ENCODE measurements around the gene PHF19.

DNA sequence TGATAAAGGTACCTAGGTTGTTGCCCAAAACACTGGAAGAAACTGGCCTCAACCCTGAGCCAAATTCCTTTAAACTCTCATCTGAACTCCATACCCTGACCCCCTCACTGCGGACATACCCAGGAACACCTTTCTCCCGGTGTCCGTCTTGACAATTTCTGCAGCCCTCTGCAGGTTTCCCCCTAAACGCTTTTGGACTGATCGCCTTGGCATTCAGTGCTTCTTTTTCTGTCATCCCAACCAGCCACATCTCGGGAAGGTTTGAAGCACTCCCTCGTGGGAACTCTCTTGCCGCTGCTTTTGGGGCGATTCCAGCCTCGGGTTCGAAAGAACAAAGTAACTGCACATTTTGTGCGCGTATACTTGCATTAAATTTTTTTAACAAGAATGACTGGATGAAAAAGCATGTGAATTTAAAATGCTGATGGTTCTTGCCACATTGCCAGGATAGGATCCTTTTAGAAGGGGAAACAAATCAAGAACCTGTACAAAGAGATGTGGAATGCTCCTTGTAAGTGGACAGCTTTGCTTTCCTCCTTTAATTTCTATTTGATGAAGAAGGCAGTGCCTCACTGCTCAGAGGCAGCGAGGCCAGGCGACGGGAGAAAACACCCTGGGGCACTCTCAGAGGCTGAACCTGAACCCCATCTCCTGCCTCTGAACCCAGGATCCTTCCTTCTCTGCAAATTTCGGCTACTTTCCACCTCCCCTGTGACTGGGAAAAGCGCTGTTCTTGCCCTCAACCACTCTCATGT, 34.9 kb downstream of the PHF19 start:
- no peak for TF ChIP-seq YY1 (IDR thresholded peaks at IDR 0.05; ENCODE audit: low read depth, low read length)
- TF ChIP-seq ESRRA (IDR thresholded peaks at IDR 0.05; ENCODE audit: low read length), result no peak
- TF ChIP-seq TARDBP (IDR thresholded peaks at IDR 0.05; ENCODE audit: borderline replicate concordance), result no peak
- TF ChIP-seq CTCF (IDR thresholded peaks at IDR 0.05 in 2 of 3, conservative IDR thresholded peaks at IDR 0.05 in 1 of 3; ENCODE audit: control insufficient read depth in 2 of 3, extremely low read depth in 1 of 3, insufficient read depth in 1 of 3, low read depth in 3 of 3, low read length in 3 of 3), result no peak
- no peak for TF ChIP-seq SUZ12 (IDR thresholded peaks at IDR 0.05; ENCODE audit: unreplicated experiment)
- TF ChIP-seq TCF12 (IDR thresholded peaks at IDR 0.05; ENCODE audit: low read depth, low read length), result no peak
- no peak for TF ChIP-seq EGR1 (IDR thresholded peaks at IDR 0.05; ENCODE audit: borderline replicate concordance in 1 of 2, low read depth in 2 of 2, low read length in 2 of 2)
- no peak for TF ChIP-seq GABPA (IDR thresholded peaks at IDR 0.05; ENCODE audit: low read depth)
- TF ChIP-seq EZH2 (IDR thresholded peaks at IDR 0.05; ENCODE audit: borderline replicate concordance, control insufficient read depth, low read depth, low read length), result no peak
- no peak for TF ChIP-seq SRF (IDR thresholded peaks at IDR 0.05; ENCODE audit: low read depth in 2 of 2, low read length in 2 of 2)
- TF ChIP-seq, protein P1, sequence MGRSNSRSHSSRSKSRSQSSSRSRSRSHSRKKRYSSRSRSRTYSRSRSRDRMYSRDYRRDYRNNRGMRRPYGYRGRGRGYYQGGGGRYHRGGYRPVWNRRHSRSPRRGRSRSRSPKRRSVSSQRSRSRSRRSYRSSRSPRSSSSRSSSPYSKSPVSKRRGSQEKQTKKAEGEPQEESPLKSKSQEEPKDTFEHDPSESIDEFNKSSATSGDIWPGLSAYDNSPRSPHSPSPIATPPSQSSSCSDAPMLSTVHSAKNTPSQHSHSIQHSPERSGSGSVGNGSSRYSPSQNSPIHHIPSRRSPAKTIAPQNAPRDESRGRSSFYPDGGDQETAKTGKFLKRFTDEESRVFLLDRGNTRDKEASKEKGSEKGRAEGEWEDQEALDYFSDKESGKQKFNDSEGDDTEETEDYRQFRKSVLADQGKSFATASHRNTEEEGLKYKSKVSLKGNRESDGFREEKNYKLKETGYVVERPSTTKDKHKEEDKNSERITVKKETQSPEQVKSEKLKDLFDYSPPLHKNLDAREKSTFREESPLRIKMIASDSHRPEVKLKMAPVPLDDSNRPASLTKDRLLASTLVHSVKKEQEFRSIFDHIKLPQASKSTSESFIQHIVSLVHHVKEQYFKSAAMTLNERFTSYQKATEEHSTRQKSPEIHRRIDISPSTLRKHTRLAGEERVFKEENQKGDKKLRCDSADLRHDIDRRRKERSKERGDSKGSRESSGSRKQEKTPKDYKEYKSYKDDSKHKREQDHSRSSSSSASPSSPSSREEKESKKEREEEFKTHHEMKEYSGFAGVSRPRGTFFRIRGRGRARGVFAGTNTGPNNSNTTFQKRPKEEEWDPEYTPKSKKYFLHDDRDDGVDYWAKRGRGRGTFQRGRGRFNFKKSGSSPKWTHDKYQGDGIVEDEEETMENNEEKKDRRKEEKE (IDR thresholded peaks at IDR 0.05), result no peak
- no peak for TF ChIP-seq SIN3A (IDR thresholded peaks at IDR 0.05; ENCODE audit: low read depth, low read length)
- no peak for TF ChIP-seq CREM (IDR thresholded peaks at IDR 0.05; ENCODE audit: low read depth)

Data from GM12878 (cell line).